GM21367 (cell line): ENCODE measurements around the gene ZFYVE28.

Experiments used
- ATAC-seq: cut with Tn5 transposase; IDR thresholded peaks from one replicate; pipeline ENCODE4 v1.9.1; 2021; ENCODE audit not compliant: unreplicated experiment

ZFYVE28 gene

DNA sequence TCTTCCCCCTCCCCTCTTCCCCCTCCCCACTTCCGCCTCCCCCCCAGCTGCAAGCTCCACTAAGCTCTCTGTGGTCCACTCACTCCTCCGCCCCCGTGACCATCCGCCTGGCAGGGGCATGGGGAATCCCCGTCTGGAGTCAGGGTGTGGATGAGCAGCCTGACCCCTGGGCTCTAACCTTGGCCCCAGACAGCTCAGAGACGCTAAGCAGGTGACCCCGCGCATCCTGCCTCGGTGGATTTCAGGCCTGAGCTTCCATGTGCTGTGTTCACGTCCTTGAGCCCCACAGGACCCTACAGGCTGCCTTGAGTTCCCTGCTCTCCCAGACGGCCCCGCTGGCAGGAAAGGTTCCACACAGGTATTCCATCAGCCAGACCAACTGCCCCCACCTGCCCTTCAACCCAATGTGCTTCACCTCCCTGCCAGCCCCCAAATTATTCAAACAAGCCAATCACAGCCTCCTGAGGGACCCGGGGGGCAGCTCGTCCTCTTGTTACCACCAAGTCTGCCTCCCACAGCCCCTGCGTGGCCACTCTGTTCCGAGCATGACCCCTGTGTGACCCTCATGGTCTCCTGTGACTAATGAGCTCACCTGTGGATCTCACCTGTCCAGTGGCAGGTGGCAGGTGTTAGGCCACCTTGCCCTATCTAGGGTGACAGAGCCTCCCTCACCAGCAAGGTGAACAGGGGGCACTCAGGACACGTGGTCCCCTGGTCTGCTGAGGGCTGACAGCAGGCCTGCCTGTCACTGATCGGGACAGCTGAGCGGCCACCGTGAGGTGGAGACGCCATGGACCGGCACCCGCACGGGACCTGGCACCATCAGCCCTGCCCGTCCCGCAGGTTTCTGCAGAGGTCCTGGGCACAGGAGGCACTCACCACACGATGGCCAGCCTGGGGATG, 83.4 kb downstream of the ZFYVE28 start:
- no peak for ATAC-seq

DNA sequence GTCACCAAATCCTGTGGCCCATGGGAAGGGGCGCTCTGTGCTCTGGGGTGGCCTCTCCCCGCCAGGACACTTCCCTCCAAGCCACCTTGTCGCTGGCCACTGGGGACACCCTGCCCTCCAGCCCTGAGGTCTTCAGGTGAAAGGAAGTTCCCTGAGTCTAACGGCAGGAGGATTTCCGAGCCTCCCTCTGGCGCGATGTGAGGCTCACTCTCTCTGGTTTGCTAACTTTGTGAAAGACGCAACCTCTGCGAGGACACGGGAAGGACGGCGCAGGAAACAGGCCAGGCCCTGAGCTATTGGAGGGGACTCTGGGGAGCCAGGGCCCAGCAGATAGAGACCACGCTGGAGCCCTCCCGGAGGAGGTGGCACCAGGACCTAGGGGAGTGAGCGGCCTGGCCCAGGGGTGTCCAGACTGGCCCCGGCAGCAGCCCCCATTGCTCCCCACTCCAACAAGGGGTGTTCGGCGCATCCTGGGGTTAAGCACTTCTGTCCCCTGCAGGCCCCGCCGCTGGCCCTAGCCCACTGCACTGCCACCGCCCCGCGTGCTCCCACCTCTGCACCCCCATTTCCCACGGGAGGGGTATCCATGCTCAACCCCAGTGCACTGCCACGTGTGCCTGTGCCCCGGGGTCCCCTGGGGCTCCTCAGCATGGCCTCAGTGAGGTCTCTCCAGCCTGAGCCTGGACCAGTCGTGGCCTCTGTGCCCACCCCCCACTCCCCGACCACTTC, 84.4 kb downstream of the ZFYVE28 start:
- no peak for ATAC-seq

DNA sequence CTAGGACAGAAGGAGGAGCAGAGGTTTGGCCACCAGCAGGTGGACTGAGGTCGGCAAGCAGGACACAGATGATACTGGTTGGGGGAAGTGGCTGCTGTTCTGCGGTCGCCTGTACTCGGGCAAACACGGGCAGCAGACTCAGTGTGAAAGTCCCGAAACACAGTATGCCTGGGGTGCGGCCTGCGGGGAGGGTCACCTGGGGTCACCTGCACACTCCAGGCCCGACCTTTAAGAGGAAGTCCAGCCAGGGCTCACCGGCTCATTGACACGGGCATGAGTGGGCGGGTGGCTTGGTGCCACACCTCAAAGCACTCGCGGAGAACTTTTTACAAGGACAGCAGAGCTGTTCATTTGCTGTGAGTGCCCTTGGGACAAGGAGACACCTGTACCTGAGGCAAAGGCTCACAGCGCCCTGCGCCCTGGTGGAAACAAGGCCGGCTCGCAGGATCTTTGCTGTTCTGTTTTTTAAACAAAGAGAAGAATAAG, 85.0 kb downstream of the ZFYVE28 start:
- ATAC-seq, result no peak

DNA sequence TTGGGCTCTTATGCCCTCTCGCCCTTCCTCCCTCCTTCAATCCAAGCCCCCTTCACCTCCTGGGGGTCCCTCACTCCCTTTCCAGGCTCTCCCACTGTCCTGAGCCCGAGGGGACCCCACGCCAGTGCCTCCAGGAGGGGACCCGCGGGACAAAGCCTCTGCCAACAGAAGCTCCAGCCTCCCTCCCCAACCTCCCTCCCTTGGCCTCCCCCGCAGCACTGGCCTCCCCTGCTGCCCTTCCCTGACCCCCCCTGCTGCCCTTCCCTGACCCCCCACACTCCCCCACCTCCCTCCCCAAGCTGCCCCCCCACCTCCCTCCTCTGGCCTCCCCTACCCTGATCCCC, 85.5 kb downstream of the ZFYVE28 start:
- no peak for ATAC-seq

DNA sequence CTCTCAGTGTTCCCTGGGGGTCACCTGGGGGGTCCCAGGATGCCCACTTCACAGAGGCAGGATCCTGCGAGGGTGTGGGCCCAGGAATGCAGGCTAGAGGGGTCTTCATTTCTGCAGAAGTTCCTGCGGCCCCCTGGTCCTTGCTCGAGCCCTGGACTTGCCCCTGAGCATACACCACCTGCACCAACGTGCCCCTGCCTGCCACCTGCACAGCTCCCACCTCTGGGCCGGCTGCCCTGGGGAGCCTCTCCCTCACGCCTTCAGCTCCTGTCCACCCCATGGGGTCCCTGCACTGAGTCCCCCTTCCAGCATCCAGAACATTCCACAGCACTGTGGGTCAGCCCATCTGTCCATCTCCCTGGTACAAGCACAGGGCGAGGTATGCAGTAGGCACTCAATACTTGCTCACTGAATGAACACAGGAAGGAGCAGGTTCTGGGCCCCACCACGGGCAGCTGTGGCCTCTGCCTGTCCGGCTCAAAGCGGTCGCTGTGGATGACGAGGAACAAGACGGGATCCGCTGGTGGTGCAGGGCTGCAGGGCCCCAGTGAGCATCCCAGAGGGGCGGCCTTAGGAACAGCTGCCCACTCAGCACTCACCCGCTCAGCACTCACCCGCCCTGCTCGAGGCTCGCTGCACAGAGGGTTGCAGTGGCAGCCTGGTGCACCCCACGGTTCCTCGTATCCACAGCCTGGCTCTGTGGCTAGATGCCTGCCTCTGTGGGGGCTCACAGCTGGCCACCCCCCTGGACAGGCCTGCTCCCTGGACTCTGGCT, 86.1 kb downstream of the ZFYVE28 start:
- no peak for ATAC-seq

DNA sequence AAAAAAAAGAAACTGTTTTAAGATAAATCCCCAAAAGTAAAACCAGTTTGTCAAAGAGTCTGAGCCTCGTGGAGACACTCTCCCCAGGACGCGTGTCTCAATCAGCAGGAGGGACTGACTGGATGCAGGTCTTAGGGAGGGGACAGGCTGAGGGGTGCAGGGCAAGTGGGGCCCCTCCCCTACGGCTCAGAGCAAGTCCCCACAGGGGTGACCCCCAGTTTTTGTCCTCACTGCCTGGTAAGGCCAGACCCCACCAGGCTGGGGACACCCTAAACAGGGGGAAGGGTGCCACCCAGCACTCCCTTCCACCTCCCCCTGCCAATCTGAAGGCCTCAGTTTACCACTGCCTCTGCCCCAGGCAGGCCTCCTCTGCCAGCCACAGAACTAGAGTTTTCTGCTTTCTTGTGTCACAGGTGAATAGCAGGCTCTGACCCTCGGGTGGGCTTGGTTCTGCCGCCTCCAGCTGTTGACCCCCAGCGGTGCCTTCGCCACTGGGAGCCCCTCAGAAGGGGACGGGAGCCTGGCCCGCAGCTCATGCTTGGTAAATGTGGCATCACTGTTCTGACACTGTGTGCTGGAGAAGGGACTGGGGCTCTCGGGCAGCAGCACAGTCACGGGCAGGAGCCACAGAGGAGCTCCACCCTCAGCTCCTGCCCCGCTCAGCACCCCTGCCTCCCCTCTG, 86.8 kb downstream of the ZFYVE28 start:
- ATAC-seq, result no peak

DNA sequence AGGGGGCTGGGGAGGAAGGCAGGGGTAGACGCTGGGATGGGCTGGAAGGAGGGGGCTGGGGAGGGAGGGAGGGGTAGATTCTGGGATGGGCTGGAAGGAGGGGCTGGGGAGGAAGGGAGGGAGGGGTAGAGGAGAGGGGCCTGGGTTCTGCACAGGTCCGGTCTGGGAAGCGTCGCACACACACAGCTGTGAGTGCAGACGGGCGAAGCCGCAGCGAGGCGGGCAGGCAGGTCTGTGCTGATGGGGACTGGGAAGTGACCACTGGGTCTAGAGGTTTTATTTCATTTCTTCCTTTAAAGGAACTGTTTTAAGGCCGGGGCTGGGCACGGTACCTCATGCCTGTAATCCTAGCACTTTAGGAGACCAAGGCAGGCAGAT, 87.4 kb downstream of the ZFYVE28 start:
- no peak for ATAC-seq

DNA sequence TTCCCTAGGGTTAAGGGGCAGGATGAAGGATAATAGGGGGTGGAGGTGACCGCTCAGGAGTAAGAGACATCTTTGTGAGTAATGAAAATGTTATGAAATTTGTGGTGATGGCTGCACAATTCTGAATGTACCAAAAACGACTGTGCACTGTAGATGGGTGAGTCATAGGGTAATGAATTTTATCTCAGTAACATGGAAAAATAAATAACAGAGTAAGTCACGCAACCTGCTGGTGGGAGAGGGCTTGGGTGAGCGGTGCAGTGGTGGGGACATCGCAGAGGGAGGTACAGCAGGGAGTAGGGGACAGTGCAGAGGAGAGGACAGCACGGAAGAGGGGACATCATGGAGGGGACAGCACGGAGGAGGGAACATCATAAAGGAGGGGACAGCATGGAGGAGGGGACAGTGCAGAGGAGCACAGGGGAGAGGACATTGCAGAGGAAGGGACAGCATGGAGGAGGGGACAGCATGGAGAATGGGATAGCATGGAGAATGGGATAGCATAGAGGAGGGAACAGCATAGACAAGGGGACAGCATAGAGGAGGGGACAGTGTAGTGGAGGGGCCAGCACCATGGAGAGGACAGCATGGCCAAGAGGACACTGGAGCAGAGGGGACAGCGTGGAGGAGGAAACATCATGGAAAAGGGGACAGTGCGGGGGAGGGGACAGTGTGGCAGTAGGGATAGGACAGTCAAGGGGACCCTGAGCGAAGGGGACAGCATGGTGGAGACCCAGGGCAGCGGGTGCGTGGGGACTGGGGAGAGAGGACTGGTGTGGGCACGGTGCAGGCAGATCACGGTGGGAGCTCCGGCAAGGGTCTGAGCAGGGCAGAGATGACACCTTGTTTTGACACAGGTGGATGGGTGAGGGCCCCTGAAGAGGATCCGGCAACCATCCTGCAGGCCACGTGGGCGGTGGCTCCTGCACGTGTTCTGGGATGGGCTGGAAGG, 88.1 kb downstream of the ZFYVE28 start:
- no peak for ATAC-seq

DNA sequence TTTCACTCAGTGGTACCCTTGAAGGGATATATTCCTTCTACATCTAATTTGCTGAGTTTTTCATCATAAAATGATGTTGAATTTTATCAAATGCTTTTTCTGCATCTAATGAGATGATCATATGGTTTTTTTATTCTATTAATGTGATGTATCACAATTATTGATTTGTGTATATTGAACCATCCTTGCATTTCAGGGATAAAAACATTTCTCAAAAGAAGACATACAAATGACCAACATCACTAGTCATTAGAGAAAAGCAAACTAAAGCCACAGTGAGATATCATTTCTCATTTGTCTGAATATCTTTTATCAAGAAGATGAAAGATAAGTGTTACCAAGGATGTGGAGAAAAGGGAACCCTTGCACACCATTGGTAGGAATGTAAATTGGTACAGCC, 90.9 kb downstream of the ZFYVE28 start:
- ATAC-seq, result no peak

DNA sequence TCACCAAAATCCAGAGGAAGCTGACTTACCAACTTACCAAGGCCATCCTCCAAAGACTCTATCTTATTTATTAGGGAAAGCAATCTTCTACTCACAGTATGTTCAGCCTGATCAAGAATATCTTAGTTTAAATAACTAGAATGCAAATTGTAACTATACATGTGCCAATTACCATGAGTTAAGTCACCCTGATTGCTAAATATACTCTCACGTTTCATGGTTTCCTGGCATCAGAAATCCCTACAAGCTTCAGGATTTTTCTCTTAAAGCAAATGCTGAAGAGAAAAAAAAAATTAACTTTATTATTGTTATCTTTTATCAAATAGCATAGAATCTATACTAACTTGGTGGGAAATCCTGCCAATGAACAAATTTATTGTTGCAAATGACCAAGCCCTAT, 93.6 kb downstream of the ZFYVE28 start:
- no peak for ATAC-seq

DNA sequence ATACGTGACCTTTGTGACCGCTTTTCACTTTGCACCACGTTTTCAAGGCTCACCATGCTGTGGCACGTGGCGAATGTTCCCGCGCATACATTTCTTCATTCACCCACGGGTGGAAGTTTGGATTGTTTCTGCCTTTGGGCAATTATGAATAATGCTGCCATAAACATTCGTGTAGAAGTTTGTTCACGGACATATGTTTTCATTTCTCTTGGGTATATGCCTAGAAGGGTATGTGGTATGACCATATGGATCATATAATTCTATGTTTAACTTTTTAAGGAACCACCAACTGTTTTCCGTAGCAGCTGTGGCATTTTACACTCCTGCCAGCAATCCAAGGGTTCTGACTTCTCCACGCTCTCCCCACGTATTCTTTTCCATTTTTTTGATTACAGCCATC, 95.6 kb downstream of the ZFYVE28 start:
- ATAC-seq, result no peak

DNA sequence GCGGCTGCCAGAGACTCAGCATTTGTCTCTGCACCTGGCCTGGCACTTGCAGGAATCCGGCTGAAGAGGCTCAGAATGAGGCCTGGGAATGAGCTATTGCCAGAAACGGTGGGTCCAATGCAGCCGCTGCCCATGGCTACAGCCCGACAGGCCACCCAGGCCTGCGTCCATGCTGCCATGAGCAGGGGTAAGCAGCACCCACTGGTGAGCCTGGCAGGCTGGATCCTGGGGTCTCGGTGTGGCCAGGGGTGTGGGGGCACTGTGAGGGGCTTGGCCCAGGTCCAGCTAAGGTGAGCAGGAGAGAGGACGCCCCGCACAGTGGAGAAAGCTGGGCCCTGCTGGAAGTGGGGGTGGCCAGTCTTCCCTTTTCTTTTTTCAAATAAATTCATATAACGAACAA, 96.2 kb downstream of the ZFYVE28 start:
- no peak for ATAC-seq

DNA sequence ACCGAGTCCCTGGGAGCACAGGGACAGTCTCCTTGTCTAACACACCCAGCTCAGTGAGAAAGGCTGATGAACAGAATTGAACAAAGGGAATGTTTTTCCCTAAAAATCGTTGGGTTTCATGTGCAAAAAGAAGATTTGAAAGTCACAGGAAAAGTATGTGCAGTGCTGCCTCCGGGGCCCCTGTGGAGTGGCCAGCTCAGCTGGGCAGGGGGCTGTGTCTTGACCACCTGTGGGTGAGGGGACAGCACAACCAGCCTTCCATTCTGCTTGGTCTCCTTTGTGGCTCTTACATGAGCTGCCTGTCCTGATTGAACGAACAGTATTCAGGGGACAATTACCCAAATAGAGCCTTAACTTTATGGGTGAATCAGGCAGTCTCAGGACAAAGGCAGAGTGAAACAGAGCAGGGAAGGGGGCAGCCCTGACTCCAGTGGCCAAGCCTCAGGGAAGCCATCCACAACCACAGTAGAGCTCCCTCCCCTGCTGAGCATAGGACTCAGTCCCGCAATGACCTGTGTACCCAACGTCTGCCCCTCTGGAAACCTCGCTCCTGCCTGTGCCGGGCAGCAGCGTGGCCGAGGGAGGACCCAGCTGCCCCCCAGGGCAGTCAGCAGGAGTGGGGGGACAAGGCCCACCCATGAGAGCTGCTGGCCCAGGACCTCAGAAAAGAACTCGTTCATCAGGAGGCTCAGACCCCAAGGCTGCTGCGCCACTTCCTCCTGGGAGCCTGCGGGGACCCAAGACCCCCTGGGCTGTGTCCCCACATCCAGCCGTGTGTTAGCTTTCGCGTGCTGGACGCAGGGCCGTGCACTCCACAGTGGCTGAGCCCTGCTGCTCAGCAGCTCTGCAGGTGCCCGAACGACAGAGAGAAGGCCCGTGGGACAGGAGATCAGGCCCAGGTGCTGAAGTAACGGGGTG, 96.9 kb downstream of the ZFYVE28 start:
- no peak for ATAC-seq

DNA sequence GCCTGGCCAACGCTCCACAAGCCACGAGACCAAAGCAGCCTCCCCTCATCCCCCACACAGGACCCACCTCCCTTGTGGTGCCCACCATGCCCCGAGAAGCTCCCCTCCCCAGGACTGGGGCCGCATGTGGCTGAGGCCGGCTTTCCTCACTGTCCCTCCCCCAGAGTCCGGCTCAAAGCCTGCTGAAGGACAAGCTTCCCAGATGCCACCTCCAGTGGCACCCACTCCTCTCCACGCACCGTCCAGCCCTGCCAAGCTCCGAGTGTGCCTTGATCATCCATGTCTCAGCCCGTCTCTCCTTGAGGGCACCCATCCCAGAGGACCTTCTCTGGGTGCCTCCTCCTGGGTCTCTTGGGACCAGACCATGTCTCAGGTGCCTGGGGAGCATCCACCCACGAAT, 97.7 kb downstream of the ZFYVE28 start:
- ATAC-seq, result no peak

DNA sequence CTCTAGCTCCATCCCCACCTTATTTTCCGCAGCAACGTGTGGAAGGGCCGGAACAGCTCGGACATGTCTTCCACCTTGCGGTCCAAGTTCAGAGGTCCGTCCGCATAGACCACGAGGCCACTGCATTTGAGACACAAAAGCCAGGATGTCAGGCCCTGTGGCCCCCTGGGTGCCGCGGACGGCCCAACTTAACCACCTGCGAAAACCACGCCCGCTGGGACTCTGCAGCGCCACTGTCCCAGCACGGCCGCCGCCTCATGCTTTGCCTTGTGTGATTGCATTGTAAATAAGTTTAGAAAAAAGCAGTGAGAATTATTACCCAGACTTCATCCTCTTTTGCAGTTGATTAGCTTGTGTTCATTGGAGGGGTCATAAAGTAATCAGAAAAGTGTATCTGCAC, 98.3 kb downstream of the ZFYVE28 start:
- ATAC-seq, result no peak

DNA sequence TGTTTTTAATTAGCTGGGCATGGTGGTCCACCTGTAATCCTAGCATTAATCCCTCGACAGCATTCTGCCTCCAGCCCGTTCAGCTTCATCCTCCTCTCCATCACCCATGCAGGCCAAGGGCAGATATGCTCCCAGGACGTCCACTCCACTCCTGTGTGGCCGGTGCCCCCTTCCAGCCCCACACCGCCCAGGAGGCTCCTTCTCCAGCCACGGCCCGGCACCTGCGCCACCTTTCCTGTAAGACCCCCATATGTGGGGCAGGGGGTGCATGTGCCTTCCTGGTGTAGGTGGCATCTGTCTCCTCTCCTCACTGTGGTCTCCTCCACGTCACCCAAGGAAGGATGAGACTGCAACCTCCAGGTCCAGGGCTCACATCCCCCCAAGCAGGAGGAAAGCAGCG, 99.6 kb downstream of the ZFYVE28 start:
- ATAC-seq, result no peak

DNA sequence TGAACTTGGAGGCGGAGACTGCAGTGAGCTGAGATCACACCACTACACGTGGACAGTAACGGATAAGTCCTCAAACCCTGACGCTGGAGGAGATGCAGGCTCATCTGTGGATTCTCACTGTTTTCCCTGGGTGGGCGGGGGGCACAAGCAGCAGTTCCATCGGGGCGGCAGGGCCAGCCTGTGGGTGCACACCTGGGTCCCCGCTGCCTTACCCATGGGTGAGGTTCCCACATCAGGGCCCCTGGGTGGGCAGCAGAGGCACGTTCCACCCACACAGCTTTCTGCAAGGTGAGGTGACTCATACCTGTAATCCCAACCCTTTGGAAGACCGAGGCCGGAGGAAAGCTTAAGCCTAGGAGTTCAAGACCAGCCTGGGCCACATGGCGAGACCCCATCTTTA, 100.0 kb downstream of the ZFYVE28 start:
- no peak for ATAC-seq

DNA sequence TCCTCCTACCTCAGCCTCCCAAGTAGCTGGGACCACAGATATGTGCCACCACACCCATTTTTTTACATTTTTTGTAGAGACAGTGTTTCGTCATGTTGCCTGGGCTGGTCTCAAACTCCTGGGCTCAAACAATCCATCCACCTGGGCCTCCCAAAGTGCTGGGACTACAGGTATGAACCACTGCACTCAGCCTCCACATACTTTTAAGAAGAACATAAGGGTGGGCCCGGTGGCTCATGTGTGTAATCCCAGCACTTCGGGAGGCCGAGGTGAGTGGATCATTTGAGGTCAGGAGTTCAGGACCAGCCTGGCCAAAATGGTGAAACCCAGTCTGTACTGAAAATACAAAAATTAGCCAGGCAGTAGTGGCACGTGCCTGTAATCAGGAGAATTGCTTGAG, 105.1 kb downstream of the ZFYVE28 start:
- ATAC-seq, result no peak
